ENCODE measurements around the gene GLIS2.

The GLIS2 gene

DNA sequence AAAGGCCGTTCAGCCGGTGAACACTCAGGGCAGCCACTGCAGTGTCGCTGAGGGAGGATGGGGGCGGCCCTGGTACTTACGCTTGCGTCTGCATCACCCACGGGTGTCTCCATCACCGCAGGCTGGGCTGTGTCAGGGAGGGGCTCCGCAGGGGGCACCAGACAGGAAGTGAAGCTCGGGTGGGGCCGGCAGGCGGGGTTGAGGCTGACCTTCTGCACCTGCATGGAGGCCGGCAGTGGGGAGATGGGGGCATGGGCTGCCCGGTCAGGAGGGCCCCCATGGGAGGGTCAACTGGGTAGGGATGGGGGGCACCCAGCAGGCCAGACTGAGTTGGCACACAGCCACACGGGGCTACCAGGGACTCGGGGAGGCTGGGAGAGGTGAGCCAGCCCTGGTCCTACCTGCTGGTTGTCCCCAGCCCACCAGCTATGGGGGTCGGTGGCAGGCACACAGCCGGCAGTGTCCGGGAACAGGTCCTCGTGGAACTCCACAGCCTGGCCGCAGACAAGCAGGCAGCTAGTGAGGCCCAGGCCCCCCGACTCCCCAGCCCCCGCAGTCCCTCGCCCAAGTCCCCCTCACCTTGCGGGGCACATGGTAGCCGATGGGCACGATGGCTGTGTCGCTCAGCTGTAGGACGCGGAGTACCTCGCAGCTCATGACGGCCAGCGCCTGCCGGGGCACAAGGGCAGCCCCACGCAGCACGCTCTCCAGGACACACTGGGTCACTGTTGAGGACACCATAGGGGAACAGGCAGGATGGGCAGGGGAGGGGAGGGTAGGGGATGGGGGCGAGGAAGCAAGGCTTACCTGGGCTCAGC lies 48.5 kb downstream of the GLIS2 start:
- TF ChIP-seq FOXP2 (optimal IDR thresholded peaks at IDR 0.05; ENCODE audit: borderline replicate concordance, extremely low read depth, extremely low read length, insufficient read depth) (no peak), POLR2AphosphoS5 (IDR thresholded peaks at IDR 0.05; ENCODE audit: low read depth, low read length) (no peak), TAF1 (IDR thresholded peaks at IDR 0.05; ENCODE audit: borderline replicate concordance, insufficient read depth, low read length) (no peak), SIN3A (IDR thresholded peaks at IDR 0.05; ENCODE audit: borderline replicate concordance, insufficient read depth, low read length) (no peak), REST (IDR thresholded peaks at IDR 0.05; ENCODE audit: insufficient read depth in 1 of 2, low read depth in 2 of 2, low read length in 2 of 2) (no peak)

DNA sequence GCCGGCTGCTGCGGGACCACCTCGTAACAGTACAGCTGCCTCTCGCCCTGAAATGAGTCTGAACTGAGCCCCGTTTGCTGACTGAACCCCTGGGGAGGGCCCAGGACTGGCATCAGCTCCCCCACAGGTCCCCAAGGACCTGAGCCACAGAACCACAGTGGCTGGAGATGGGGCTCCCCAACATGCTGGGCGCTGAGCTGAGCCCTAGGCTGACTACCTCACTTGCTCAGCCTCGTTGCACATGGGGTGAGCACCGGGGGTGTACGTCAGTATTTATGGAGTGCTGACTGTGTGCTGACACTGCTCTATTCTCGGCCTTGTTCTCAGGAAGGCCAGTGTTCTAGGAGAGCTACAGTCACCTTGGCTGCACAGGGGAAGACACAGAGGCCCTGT lies 49.1 kb downstream of the GLIS2 start:
- TF ChIP-seq REST (IDR thresholded peaks at IDR 0.05; ENCODE audit: insufficient read depth in 1 of 2, low read depth in 2 of 2, low read length in 2 of 2) (no peak), SIN3A (IDR thresholded peaks at IDR 0.05; ENCODE audit: borderline replicate concordance, insufficient read depth, low read length) (no peak), TAF1 (IDR thresholded peaks at IDR 0.05; ENCODE audit: borderline replicate concordance, insufficient read depth, low read length) (no peak), POLR2AphosphoS5 (IDR thresholded peaks at IDR 0.05; ENCODE audit: low read depth, low read length) (no peak), FOXP2 (optimal IDR thresholded peaks at IDR 0.05; ENCODE audit: borderline replicate concordance, extremely low read depth, extremely low read length, insufficient read depth) (no peak)

DNA sequence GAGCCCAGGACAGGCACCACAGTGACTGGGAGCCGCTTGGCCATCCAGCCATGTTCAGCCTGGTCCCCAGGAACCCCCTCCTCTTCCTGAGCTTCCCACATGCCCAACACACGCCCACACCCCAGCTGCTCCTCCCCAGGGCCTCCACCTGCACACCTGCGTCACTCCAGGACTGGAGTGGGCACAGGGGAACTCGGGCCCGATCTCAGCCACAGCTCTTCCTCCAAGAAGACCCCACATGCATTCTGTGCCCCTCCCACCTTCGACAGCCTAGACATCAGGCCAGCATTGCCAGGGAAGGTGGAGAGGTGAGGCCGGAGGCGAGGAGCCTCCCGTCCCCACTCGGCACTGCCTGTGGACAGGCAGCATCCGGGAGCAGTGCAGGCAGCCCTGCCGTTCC lies 49.7 kb downstream of the GLIS2 start:
- TF ChIP-seq SIN3A (IDR thresholded peaks at IDR 0.05; ENCODE audit: borderline replicate concordance, insufficient read depth, low read length): no peak
- no peak for TF ChIP-seq TAF1 (IDR thresholded peaks at IDR 0.05; ENCODE audit: borderline replicate concordance, insufficient read depth, low read length)

DNA sequence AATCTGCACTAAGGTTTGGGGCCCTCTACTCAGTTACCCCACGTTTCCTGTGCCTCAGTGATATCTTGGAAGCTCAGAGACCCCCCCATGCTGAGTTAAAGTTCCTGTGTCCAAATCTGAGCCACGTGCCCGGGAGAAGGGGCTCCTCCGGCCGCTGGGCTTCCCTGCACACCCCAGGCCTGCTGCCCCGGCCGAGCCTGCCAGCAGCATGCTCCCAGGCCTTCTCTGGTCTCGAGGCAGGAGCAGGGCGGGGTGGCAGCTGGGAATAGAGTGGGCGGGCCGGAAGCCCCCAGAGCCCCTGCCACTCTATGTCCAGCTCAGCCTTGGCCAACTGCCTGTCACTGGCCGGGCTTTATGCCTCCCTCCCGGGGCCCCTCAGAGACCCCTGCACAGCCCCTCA lies 50.1 kb downstream of the GLIS2 start:
- TF ChIP-seq POLR2AphosphoS5 (IDR thresholded peaks at IDR 0.05; ENCODE audit: low read depth, low read length): no peak
- TF ChIP-seq SIN3A (IDR thresholded peaks at IDR 0.05; ENCODE audit: borderline replicate concordance, insufficient read depth, low read length): no peak
- TF ChIP-seq TAF1 (IDR thresholded peaks at IDR 0.05; ENCODE audit: borderline replicate concordance, insufficient read depth, low read length): no peak
- TF ChIP-seq FOXP2 (optimal IDR thresholded peaks at IDR 0.05; ENCODE audit: borderline replicate concordance, extremely low read depth, extremely low read length, insufficient read depth): no peak
- no peak for TF ChIP-seq REST (IDR thresholded peaks at IDR 0.05; ENCODE audit: insufficient read depth in 1 of 2, low read depth in 2 of 2, low read length in 2 of 2)

GRCh38 chr16:4367393-4367856 lies 51.6 kb downstream of the GLIS2 start:
- TF ChIP-seq TAF1 (IDR thresholded peaks at IDR 0.05; ENCODE audit: borderline replicate concordance, insufficient read depth, low read length) (no peak), POLR2AphosphoS5 (IDR thresholded peaks at IDR 0.05; ENCODE audit: low read depth, low read length) (no peak), SIN3A (IDR thresholded peaks at IDR 0.05; ENCODE audit: borderline replicate concordance, insufficient read depth, low read length) (no peak), REST (IDR thresholded peaks at IDR 0.05; ENCODE audit: insufficient read depth in 1 of 2, low read depth in 2 of 2, low read length in 2 of 2) (no peak), FOXP2 (optimal IDR thresholded peaks at IDR 0.05; ENCODE audit: borderline replicate concordance, extremely low read depth, extremely low read length, insufficient read depth) (no peak)
